ENCODE data around the gene NOL9. TPM values are rescaled to one million over a fixed set of nuclear protein-coding genes. Genes with fewer than 3 reads are reported as not detected.

The NOL9 gene
- total and polyA plus RNA-seq, 2 of the 13 experiments (the other 11 are each of a cell fraction or from before 2014, with no cell fraction given), result 18.0 to 24.7 TPM

GRCh38 chr1:6486433-6487011 is 67.8 kb downstream of the NOL9 start (continued):
- TF ChIP-seq IKZF4 (CRISPR knock-in tag; IDR thresholded peaks at IDR 0.05; ENCODE audit: borderline replicate concordance, low read depth, not compliant biosample characterization) (no peak), EED (CRISPR knock-in tag; IDR thresholded peaks at IDR 0.05) (0 out of 2 replicates have a peak, but pooled peaks have one; percentile 23), GRHL1 (CRISPR knock-in tag; conservative IDR thresholded peaks at IDR 0.05) (no peak), ERF (CRISPR knock-in tag; IDR thresholded peaks at IDR 0.05) (0 out of 2 replicates have a peak, but pooled peaks have one; percentile 57), PTBP1 (IDR thresholded peaks at IDR 0.05; ENCODE audit: low read depth, low read length, poor library complexity, severe bottlenecking) (no peak), TERF1 (CRISPR knock-in tag; IDR thresholded peaks at IDR 0.05) (no peak), PHF5A (CRISPR knock-in tag; IDR thresholded peaks at IDR 0.05; ENCODE audit: low read depth, unreplicated experiment) (no peak), DMTF1 (CRISPR knock-in tag; IDR thresholded peaks at IDR 0.05) (no peak), ZNF230 (CRISPR knock-in tag; IDR thresholded peaks at IDR 0.05) (no peak), ZNF761 (CRISPR knock-in tag; conservative IDR thresholded peaks at IDR 0.05) (no peak), NFIB (CRISPR knock-in tag; IDR thresholded peaks at IDR 0.05; ENCODE audit: borderline replicate concordance) (no peak), GTF3A (CRISPR knock-in tag; conservative IDR thresholded peaks at IDR 0.05) (no peak), IRF2 (CRISPR knock-in tag; IDR thresholded peaks at IDR 0.05) (peak; percentile 45; the same call in 1 of the 2 replicates), ARID3A (IDR thresholded peaks at IDR 0.05; ENCODE audit: low read depth, low read length) (no peak), KLF11 (CRISPR knock-in tag; IDR thresholded peaks at IDR 0.05) (no peak), MBD4 (IDR thresholded peaks at IDR 0.05; ENCODE audit: borderline replicate concordance, low read length) (no peak), RXRB (CRISPR knock-in tag; IDR thresholded peaks at IDR 0.05; ENCODE audit: borderline replicate concordance) (peak; percentile 27; the same call in 1 of the 2 replicates), ZNF841 (CRISPR knock-in tag; IDR thresholded peaks at IDR 0.05; ENCODE audit: borderline replicate concordance) (no peak), MED13 (CRISPR knock-in tag; IDR thresholded peaks at IDR 0.05) (no peak), ISL2 (CRISPR knock-in tag; IDR thresholded peaks at IDR 0.05) (no peak), MAZ (IDR thresholded peaks at IDR 0.05; ENCODE audit: borderline replicate concordance, low read depth, low read length) (no peak), MAZ (CRISPR knock-in tag; IDR thresholded peaks at IDR 0.05; ENCODE audit: low read depth) (peak; percentile 44; the same call in 1 of the 2 replicates), ZNF616 (CRISPR knock-in tag; IDR thresholded peaks at IDR 0.05; ENCODE audit: low read depth) (no peak), GATAD1 (CRISPR knock-in tag; IDR thresholded peaks at IDR 0.05) (no peak), ZNF672 (CRISPR knock-in tag; IDR thresholded peaks at IDR 0.05) (no peak)
